SH-SY5Y (cell line): ENCODE measurements around the gene LRRC23.

ENCODE experiments used
- GATA2 ChIP-seq: IDR thresholded peaks from 2 replicates; pipeline ENCODE4 v1.6.1; 2011; ENCODE audit warnings: mild to moderate bottlenecking, low read depth, low read length
- GATA3 ChIP-seq: IDR thresholded peaks from 2 replicates; pipeline ENCODE4 v1.6.1; 2011; ENCODE audit warnings: low read depth, mild to moderate bottlenecking, low read length, moderate library complexity

DNA sequence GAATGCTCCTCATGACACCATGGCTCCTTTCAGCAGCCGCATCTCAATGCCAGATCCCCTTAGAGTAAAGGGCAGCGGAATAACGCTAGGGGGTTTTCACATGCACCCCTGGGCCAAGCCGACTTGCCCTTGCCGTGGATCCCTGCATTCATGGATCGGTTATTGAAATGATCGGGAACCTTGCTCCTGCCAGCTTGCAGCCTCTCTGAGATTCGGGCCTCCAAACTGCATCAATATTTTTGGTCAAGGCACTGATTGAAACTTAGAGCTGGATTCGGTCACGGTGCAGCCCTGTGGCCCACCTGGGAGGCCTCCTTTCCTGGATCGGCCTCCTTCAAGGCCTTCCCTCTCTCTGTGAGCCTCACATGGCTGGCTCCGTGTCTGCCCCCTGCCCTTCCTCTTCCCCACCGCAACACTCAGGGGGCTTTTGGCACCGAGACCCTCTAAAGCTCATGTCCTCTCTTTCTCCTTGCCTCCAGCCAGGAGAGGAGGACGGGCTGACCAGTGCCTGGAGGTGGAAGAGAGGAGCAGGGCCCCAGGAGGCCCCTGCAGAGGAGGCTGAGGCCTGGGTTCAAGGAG is 48.3 kb downstream of the LRRC23 start:
- TF ChIP-seq GATA2 (no peak), GATA3 (no peak)
